Activated T-cell treated with anti-CD3 and anti-CD28 coated beads for 48 hours (primary cell): Measurements from ENCODE around the gene SETD9.

Source experiments
- DNase-seq: peaks from one replicate; pipeline ENCODE4 v3.0.0-alpha.2; 2020; ENCODE audit warnings: low read depth

The SETD9 gene, protein sequence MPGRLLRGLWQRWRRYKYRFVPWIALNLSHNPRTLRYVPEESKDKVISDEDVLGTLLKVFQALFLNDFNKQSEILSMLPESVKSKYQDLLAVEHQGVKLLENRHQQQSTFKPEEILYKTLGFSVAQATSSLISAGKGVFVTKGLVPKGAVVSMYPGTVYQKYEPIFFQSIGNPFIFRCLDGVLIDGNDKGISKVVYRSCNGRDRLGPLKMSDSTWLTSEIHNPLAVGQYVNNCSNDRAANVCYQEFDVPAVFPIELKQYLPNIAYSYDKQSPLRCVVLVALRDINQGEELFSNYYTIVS

DNA sequence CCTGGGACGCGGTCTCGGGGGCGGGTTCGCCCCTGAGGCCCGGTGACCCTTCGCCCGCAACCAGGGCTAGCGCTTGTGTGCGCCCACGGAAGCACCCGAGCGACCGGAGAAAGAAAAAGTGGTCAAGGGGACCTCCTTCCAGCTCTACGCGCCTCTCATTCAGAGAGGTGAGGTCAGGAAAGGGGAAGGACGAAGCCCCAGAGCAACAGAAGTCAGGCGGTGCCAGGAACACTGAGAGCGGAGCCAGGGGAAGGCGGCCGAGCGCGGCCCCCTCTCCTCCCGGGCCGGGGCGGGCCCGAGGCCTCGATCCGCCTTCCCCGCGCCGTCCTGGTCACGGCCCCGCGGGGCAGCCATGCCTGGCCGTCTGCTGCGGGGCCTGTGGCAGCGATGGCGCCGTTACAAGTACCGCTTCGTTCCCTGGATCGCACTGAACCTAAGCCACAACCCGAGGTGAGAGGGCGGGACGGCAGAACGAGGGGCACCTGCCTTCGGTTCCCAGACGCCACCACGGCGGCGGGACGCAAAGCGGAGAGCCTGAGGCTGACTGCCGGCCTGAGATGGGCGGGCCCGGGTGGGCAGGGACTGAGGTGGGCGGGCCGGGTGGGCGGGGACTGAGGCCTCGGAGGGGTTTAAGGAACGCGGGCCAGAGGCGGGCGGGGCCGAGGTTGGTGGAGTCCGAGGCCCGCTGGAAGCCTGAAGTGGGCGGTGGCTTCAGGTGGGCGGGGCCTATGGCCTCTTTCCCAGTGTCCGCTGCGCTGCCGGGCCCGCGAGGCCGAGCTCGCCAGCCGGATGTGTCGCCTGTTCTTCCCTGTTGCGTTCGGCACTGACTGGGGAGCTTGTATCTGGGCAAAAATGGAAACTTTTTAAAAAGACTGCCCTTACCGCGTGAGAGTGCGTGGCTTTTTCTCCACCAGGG lies at the start of gene SETD9:
SETD9 (plus strand) TSS at position 303 of the 916 bp plus-strand sequence; CDS start at position 353, 50 bp downstream.
- peak; percentile 94 for DNase-seq

DNA sequence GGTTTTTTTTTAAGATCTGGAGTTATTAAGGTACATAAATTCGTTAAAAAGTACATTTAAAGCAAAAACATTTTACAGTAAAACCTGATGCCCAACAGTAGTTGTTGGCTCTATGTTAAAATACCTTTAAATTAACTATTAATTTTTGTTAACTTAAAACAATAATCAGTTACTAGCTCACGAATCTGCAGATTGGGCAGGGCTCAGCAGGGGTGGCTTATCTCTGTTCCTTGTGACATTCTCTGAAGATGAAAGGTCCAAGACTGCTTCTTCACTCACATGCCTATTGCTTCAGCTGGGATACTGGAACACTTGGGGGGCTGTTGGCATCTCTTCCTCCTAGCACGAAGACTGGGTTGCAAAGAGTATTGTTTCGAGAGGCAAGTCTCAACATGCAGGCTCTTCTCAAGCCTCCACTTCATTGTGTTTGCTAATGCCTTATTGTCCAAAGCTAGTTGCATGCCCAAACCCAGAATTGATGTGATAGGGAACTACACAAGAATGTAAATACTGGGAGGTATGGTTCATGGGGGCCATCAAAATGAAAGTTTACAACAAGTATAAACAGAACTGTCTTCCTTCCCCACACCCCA lies 47.4 kb upstream of the SETD9 start:
- DNase-seq: no peak

DNA sequence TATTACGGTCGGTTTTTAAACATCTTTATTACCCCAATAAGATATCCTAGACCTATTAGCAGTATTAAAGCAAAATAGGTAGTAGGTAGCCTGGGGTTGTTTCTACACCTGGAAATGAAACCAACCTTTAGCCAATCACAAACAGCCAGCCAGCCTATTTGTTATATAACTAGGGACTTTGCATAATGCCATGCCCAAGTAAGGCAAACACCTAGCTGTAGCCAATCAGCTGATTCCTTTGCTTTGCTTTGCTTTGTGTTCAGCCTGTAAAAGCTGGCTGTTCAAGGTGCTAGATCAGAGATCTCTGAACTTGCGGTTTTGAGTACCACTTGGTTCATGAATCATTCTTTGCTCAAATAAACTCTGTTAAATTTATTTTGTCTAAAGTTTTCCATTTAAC lies 46.5 kb upstream of the SETD9 start:
- no peak for DNase-seq

DNA sequence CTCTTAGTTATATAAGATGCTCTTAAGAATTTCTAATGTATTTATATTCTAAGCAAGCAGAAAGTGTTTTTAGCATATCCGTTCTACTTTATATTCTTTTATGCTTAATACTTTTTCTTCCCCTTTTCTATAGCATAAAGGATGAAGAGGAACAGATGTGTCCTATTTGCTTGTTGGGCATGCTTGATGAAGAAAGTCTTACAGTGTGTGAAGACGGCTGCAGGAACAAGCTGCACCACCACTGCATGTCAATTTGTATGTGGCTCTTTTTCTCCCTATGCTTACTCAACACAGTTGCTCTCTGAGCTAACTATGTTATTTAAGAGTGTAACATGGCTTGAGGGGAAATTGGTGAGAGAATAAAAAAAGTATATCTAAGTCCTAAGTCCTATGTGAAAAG lies 37.6 kb upstream of the SETD9 start:
- no peak for DNase-seq

DNA sequence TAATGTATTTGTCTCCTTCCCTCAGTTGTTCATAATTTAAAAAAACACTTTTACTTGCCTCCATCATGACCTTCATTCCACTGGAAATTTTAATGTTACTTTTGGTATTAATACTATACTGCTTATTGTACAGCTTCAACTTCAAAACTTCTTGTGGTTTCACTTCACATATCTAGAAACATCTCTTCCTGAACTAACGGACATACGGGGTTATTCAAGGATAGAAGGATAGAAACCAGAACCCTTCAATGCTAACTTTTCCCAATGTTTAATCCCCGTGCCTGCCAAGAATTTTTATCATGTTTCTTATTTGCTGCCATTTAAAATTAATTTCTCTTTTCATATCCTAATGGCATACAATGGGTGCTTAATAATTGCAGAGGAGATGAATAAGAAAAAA lies 36.3 kb upstream of the SETD9 start:
- no peak for DNase-seq

DNA sequence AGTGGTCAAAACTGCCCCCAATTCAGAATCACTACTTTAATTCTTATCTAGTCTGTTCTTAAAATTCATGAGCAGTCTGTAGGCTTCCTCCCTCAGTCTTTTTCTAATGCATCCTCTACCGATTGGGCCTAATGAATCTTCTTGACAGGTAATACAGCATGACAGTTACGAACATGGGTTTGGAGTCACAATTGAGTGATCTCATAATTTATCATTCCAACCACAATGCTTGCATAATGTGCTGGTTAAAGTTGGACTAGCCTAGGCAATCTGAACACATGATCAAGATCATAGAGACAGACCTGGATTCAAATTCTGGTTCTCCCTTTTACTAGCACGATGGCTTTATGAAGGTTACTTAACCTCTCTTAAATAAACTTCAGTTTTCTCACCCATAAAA lies 33.1 kb upstream of the SETD9 start:
- DNase-seq: no peak

DNA sequence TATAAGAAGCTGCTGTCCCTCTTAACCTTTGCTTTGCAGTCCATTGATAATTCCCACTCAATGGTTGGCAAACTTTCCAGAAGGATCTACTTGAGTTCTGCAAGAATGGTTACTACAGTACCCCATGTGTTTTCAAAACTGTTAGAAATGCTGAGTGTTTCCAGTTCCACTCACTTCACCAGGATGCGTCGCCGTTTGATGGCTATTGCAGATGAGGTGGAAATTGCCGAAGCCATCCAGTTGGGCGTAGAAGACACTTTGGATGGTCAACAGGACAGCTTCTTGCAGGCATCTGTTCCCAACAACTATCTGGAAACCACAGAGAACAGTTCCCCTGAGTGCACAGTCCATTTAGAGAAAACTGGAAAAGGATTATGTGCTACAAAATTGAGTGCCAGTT lies 27.8 kb upstream of the SETD9 start:
- DNase-seq: no peak

DNA sequence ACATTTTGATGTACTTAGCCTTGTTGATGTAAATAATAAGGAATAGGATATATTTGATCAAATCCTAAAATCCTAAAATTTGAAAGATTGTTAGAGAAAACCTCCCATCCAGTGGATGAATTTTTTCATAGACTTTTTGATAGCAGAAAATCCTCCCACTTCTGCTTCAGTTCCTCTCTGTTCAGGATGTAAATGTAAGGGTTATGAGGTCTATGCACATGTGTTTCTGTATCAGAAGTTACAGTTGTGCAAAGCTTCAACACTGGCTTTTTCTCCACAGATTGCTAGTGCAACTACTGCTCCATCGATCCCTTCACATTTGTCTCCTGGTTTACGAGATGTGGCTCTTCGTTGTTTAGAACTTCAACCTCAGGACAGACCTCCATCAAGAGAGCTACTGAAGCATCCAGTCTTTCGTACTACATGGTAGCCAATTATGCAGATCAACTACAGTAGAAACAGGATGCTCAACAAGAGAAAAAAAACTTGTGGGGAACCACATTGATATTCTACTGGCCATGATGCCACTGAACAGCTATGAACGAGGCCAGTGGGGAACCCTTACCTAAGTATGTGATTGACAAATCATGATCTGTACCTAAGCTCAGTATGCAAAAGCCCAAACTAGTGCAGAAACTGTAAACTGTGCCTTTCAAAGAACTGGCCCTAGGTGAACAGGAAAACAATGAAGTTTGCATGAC lies 16.0 kb upstream of the SETD9 start:
- no peak for DNase-seq

DNA sequence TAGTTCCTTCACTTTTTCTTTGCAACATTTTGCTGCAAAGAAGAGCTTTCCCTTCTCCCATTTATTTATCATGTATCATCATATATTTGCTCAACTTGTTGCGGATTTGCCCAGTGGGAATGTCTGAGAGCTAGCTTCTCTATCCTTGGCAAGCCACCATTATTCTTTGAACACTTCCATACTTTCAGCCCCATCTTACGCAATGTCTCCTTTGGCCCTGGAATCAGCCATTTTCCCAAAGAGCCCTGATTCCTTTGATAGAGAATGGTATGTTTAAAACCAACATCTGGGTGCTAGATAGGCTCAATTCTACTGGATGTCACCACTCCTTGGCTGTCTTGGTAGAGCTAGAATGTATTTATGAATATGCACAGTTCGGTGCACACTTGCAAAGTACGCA lies 12.6 kb upstream of the SETD9 start:
- DNase-seq: no peak

DNA sequence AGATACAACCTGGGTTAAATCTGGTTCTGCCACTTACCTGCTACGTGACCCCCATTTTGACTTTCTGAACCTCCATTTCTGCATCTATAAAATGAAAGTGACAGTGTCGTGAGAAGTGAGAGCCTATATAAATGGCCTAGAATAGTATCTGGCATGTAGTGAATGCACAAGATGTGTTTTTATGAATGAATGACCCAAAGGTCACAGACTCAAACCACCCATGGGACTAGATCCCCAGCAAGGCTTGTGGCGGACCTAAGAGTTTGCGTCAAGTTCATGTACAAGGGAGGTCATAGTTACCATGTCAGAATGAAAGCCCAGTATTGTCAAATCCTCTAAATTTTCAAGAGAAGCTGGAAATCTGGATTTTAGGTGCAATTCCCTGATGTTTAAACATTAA lies 11.2 kb upstream of the SETD9 start:
- no peak for DNase-seq

DNA sequence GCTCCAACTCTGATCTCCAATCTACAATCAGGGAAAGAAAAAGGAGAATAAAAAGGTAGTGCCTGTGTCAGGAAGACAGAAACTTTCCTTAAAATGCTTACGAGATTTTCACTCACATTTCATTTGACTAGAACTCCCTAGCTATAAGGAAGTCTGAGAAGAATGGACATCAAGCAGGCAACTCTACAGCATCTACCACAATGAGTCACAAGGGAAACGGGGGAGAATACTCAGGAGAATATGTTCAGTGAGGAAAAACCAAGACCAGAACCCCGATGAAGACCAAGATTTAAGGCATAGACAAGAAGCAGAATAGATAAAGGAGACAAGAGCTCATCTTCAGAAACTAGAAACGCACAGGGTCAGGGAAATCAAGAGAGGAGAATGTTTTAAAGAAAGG lies 9.0 kb upstream of the SETD9 start:
- no peak for DNase-seq

DNA sequence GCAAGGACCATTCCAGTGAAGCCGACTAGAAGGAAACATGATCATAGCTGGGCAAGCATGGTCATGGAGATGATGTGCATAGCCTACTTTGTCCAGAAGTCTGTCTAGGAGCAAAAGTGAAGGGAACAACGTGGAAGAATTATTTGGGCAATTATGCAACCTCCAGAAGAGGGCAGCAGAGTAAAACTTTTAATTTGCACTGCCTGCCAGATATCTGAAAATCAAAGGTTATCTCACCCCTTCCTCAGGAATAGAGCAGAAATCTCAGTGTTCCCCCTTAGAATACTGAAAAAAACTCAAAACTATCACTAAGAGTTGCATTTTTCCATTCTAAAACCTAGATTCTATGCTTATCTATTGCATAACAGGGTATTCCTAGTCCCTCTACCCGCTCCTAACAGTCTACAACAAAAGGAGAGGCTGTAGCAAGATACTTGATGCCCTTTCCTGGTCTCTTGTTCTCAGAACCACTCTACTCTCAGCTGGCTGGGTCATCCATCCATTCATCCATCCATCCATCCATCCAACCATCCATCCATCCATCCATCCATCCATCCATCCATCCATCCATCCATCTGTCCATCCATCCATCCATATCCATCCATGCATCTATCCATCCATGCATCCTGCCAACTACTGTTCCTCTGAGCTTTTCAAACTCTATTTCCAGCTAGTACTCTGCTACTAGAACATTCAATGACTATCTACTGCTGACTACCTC lies 8.4 kb upstream of the SETD9 start:
- no peak for DNase-seq

DNA sequence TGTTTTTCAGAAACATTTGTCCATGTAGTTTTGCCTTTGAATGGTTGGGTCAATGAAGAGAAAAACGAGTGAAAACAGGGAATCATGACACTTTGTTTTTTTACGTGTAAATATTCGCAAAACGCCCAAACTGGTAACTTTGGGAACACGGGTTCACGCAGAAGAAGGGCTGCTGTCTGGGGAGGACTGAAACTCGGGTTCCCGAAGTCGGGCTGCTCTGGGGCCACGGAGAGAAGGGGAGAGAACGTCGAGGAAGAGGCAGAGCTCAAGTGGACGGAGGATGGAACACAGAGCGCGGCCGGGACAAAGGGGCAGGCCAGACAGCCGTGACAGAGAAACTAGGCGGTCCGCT lies 478 bp upstream of the SETD9 start:
- no peak for DNase-seq

DNA sequence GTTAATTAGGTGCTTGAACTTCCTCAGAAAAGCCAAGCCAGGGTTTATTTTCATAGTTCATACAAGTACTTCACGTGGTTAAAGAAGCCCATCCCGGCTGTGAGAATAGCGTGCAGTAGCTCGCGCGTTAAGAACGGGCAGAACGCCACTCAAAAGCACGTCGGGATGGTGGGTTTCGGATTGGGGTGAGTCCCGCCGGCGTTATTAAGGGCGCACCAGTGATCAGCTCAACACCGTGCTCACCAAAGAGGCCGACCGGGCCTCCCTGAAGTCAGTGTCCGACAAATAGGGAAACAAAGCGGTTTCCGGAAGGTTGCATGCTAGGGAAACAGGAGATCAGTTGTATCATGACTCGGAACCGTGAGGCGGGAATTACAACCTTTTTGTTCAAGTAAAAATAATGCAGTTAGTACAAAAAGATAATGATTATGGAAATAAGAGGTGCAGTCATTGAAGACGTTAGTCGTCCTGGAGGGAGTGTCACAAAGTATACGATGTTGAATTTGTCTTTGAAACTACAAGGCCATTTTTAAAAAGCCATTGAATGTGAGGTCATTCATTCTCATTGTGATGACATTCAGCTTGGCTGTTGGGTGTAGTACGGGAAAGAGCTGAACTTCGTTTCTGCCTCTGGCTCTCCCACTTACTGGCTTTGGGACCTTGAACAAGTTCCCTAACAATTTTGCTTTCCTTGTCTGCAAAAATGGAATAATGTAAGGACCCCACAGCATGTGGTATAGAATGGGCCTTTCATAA lies 992 bp downstream of the SETD9 start:
- DNase-seq: peak; percentile 25

DNA sequence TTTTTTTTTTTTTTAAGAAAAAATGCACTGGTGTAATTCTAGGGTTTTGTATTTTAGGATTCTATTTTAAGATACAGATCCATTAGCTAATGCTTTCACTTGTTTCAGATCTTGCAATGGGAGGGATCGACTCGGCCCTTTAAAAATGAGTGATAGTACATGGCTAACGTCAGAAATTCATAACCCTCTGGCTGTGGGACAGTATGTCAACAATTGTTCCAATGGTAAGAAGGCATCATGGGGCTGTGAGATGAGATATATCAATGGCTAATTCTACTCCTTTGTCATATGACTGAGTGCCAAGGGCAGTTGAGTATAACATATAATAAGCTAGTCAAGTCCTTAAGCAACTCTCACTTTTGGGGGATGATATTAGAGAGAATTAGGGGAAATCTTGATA lies 4.4 kb downstream of the SETD9 start:
- no peak for DNase-seq

DNA sequence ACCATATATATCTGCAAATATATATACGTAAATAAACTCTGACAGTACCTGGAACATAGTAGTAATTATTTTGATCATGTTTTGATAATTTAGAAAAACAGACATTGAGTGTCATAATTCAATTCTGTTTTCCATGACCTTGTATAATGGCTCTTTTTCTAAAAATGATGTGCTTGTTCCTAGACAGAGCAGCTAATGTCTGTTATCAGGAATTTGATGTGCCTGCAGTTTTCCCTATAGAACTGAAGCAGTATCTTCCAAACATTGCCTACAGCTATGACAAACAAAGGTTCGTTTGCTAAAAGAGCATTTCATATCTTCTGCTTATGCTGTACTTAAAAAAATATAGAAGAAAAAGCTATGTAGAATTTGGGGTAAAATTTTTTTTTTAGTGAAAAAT lies 5.3 kb downstream of the SETD9 start:
- DNase-seq: no peak

DNA sequence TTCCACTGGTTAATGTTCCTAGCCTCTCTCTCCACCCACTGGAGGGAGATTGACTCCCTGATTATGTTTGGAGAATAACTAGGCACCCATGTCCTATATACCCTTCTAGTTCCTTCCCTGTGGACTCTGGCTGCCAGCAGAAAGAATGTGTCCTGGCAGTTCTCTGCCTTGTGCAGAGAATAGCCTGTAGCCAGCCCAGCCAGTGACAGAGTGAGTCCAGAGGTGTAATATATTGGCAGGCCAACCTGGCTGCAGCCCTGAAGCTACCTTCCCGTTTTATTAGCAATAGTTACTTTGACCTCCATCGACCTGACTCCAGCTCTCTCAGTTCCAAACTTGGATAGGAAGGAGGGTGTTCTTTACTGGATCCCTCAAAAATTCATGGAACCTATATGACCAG lies 8.1 kb downstream of the SETD9 start:
- DNase-seq: no peak

DNA sequence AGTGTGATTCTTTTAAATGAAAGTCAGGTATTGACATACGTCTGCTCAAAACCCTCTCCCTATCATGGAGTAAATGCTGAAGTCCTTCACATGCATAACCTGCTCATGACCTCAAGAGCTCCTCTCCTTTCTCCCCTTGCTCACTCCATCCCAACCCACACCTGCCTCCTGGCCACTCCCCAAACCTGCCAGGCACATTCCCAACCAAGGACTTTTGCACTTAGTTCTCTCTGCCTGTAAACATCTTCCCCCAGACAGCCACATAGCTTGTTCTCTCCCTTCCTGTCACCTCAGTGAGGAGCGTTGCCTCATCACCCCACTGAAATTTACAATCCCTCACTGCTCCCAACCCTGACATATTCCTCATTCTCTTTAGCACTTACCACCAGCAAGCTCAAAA lies 8.7 kb downstream of the SETD9 start:
- DNase-seq: no peak

DNA sequence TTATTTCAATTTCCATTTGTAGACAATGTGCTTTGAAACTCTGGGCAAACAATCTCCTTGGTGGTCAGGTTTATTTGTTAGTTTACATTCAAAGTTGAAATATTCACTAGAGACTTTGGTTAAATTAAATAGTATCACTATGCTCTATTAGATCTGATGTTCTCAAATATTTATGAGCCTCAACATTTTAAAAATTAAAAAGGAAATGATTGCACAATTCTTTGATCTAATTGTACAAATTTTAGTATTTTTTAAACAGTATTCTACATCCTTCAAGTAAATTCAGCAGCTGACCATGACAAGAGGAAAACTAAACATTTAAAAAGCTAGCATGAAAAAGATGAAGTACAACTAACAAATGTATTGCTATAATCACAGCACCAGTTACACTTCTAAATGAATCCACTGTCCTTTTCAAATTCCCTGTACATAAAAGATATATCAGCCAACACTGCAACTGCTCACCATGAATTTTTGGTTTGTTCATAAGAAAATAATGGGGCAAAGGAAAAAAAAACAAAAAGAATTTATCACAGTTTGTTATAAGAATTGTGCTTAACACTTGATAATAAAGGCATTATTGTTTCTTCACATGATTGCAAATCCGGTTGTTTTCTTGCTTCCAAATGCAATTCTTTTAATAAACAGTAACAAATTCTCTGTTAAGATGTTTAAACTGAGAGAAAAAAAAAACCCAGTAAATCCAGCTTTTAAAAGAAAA lies 10.7 kb downstream of the SETD9 start:
- no peak for DNase-seq

DNA sequence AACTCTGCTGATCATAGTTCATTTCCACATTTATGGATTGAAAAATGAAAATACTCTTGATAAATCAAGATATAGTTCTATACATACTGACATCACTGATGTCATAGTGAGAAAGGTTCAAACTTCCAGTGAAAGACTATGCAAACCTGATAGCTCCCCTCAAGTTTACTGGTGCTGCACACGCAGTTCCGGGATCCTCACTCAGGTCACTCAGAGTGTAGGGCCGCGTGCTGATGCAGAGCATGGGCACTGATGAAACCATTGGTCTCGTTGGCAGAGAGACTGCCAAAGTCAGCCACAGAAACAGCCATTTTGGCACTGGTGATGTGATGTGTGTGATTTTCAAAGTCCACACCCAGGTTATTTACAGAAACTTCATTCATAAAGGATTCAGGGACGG lies 13.5 kb downstream of the SETD9 start:
- DNase-seq: no peak

DNA sequence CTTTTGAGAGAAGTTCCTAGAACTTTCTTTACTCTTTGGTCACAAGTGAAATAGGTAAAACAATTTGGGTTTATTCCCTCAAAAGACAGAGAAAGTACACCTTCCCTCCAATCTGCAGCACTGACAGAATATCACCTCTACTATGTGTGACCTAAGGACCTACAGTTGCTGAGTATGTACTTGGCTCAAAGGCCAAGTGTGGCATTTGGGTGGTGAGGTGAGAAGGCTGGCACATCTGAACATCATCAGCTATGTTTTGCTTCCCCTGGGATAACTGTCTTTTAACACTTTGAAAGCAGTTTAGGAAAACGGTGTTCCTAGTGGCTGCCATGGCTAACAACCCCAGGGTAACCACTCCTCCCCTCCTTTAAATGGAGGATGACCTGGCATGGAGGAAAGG lies 24.9 kb downstream of the SETD9 start:
- DNase-seq: no peak
